Smooth muscle cell (in vitro differentiated cells): ENCODE measurements around the gene TMEM19. TPM values are rescaled to one million over a fixed set of nuclear protein-coding genes. Genes with fewer than 3 reads are reported as not detected.

ENCODE experiments used
- DNase-seq: peaks from one replicate; lab custom pipeline; 2025; ENCODE audit not compliant: unreplicated experiment; lab: John Stamatoyannopoulos, UW
- H2AFZ ChIP-seq: fragments of 200-600 bp; sonication (generic); 2 replicates; pipeline ENCODE4 v1.6.0; 2016; ENCODE audit warnings: antibody characterized with exemption, low read depth, mild to moderate bottlenecking
- H3F3A ChIP-seq: fragments of 200-600 bp; sonication (generic); 2 replicates; pipeline ENCODE4 v1.6.0; 2017; ENCODE audit warnings: antibody characterized with exemption, low read depth
- H3K27ac ChIP-seq: fragments of 200-600 bp; sonication (generic); 2 replicates; pipeline ENCODE4 v1.5.1; 2016; ENCODE audit warnings: low read depth, mild to moderate bottlenecking
- H3K27me3 ChIP-seq: fragments of 200-600 bp; sonication (generic); 2 replicates; pipeline ENCODE4 v1.6.1; 2016; ENCODE audit warnings: low read depth, mild to moderate bottlenecking
- H3K36me3 ChIP-seq: fragments of 200-600 bp; sonication (generic); 2 replicates; pipeline ENCODE4 v1.5.1; 2016; ENCODE audit warnings: low read depth
- H3K4me1 ChIP-seq: fragments of 200-600 bp; sonication (generic); 2 replicates; pipeline ENCODE4 v1.5.1; 2016; ENCODE audit warnings: low read depth
- H3K4me2 ChIP-seq: fragments of 200-600 bp; sonication (generic); 2 replicates; pipeline ENCODE4 v1.6.0; 2016; ENCODE audit warnings: mild to moderate bottlenecking
- H3K4me3 ChIP-seq: fragments of 200-600 bp; sonication (generic); 2 replicates; pipeline ENCODE4 v1.5.1; 2016; ENCODE audit warnings: mild to moderate bottlenecking
- H3K79me2 ChIP-seq: fragments of 200-600 bp; sonication (generic); 2 replicates; pipeline ENCODE4 v1.6.0; 2016; ENCODE audit warnings: low read depth, mild to moderate bottlenecking
- H3K9ac ChIP-seq: fragments of 200-600 bp; sonication (generic); 2 replicates; pipeline ENCODE4 v1.6.0; 2016; ENCODE audit warnings: low read depth
- H3K9me3 ChIP-seq: fragments of 200-600 bp; sonication (generic); replicated peaks from 2 replicates; pipeline ENCODE4 v1.5.1; 2016; ENCODE audit warnings: low read depth
- H4K20me1 ChIP-seq: fragments of 200-600 bp; sonication (generic); 2 replicates; pipeline ENCODE4 v1.6.0; 2016; ENCODE audit warnings: low read depth
- WGBS: methylation state at CpG from one replicate; pipeline ENCODE4 v1.1.7; 2016; ENCODE audit warnings: low lambda C conversion rate; 5-methylcytosine and 5-hydroxymethylcytosine counted together
- polyA plus RNA-seq: library from polyadenylated mRNA; unstranded; fragments of >200 nt; fragmentation: Nextera tagmentation; extraction: Ambion mirVana; gene quantifications from 2 replicates; pipeline ENCODE4 v1.2.1, GENCODE V29; 2016
- total RNA-seq: library from RNA; depleted of rRNA; stranded (reverse); fragments of >200 nt; gene quantifications from 2 replicates; pipeline ENCODE4 v1.2.3, GENCODE V29; 2014
- TF ChIP-seq, protein P1 (sequence below): fragments of 200-600 bp; sonication (generic); IDR thresholded peaks from 2 replicates; pipeline ENCODE4 v1.5.1; 2017; ENCODE audit warnings: borderline replicate concordance, mild to moderate bottlenecking, antibody characterized with exemption; ENCODE audit not compliant: insufficient read depth, poor library complexity, severe bottlenecking

TMEM19 gene
- total and polyA plus RNA-seq, 2 experiments from 2014 or later, result 8.3 to 19.6 TPM

DNA sequence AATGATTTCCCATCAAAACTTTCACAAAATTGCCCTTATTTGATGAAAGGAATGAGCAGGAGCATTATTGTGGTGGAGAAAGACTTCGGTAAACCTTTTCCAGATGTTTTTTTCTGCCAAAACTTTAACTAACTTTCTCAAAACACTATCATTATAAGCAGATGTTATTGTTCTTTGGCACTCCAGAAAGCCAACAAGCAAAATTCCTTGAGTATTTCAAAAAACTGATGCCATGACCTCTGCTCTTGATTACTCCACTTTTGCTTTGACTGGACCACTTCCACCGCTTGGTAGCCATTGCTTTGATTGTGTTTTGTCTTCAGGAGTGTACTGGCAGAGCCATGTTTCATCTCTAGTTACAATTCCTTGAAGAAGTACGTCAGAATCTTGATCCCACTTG lies 39.1 kb downstream of the TMEM19 start:
- no peak overlapping the region for H3K27ac ChIP-seq
- no peaks in the 10 kb centered on the region for H3K79me2 ChIP-seq
- 87% methylated on average over 3 of the region's 3 CpGs for WGBS
- H3K4me2 ChIP-seq, result no peak overlapping the region
- no peak overlapping the region for H3K4me3 ChIP-seq
- DNase-seq, result no peak
- H3K36me3 ChIP-seq, result no peaks in the 10 kb centered on the region
- TF ChIP-seq, protein P1, sequence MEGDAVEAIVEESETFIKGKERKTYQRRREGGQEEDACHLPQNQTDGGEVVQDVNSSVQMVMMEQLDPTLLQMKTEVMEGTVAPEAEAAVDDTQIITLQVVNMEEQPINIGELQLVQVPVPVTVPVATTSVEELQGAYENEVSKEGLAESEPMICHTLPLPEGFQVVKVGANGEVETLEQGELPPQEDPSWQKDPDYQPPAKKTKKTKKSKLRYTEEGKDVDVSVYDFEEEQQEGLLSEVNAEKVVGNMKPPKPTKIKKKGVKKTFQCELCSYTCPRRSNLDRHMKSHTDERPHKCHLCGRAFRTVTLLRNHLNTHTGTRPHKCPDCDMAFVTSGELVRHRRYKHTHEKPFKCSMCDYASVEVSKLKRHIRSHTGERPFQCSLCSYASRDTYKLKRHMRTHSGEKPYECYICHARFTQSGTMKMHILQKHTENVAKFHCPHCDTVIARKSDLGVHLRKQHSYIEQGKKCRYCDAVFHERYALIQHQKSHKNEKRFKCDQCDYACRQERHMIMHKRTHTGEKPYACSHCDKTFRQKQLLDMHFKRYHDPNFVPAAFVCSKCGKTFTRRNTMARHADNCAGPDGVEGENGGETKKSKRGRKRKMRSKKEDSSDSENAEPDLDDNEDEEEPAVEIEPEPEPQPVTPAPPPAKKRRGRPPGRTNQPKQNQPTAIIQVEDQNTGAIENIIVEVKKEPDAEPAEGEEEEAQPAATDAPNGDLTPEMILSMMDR, result no peak
- H3K9me3 ChIP-seq, result no peaks in the 10 kb centered on the region
- H3K4me1 ChIP-seq, result no peaks in the 10 kb centered on the region
- H3K9ac ChIP-seq, result no peak overlapping the region
- H2AFZ ChIP-seq, result no peak overlapping the region
- H3K27me3 ChIP-seq, result no peaks in the 10 kb centered on the region
- H3F3A ChIP-seq, result no peaks in the 10 kb centered on the region
- no peaks in the 10 kb centered on the region for H4K20me1 ChIP-seq

DNA sequence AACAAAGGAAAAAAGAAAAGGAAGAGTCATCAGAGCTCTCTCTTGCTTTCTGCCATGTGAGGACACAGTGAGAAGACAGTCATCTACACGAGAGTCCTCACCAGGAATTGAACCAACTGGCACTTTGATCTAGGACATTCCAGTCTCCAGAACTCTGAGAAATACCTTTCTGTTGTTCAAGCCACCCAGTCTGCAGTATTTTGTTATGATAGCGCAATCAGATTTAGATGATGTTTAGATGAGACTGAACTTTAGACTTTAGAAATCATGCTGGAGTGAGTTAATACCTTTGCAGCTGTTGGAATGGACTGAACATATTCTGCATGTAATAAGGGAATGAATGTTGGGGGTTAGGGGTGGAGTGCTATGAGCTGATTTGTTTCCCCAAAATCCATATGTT lies 40.7 kb downstream of the TMEM19 start:
- Histone ChIP-seq H4K20me1 (no peaks in the 10 kb centered on the region), H3K4me2 (no peak overlapping the region), H3K27ac (no peak overlapping the region), H3K9ac (no peak overlapping the region), H3K9me3 (no peaks in the 10 kb centered on the region), H3K79me2 (no peaks in the 10 kb centered on the region), H3F3A (no peaks in the 10 kb centered on the region), H2AFZ (no peak overlapping the region), H3K27me3 (no peaks in the 10 kb centered on the region), H3K4me3 (no peak overlapping the region), H3K4me1 (no peaks in the 10 kb centered on the region), H3K36me3 (no peaks in the 10 kb centered on the region)
- no peak for DNase-seq
- WGBS, result 90% methylated on average over 2 of the region's 2 CpGs
- TF ChIP-seq, protein P1, result no peak

DNA sequence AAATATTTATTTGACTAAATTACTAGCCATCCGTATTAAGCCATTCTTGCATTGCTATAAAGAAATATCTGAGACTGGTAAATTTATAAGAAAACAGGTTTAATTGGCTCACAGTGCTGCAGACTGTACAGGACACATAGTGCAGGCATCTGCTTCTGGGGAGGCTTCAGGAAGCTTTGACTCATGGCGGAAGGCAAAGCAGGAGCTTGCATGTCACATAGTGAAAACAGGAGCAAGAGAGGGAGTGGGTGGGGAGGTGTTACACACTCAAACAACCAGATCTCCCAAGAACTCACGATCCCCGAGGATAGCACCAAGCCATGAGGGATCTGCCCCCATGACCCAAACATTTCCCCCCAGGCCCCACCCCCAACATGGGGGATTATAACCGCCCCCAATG lies 42.1 kb downstream of the TMEM19 start:
- Histone ChIP-seq H3K9ac (no peak overlapping the region), H3K4me2 (no peak overlapping the region), H3K79me2 (no peaks in the 10 kb centered on the region), H3K4me3 (no peak overlapping the region), H3K4me1 (no peaks in the 10 kb centered on the region), H3F3A (no peaks in the 10 kb centered on the region), H3K9me3 (no peaks in the 10 kb centered on the region), H3K36me3 (no peaks in the 10 kb centered on the region), H3K27ac (no peak overlapping the region), H2AFZ (no peak overlapping the region), H3K27me3 (no peaks in the 10 kb centered on the region), H4K20me1 (no peaks in the 10 kb centered on the region)
- TF ChIP-seq, protein P1, result no peak
- DNase-seq, result no peak
- 72% methylated on average over 5 of the region's 5 CpGs for WGBS

DNA sequence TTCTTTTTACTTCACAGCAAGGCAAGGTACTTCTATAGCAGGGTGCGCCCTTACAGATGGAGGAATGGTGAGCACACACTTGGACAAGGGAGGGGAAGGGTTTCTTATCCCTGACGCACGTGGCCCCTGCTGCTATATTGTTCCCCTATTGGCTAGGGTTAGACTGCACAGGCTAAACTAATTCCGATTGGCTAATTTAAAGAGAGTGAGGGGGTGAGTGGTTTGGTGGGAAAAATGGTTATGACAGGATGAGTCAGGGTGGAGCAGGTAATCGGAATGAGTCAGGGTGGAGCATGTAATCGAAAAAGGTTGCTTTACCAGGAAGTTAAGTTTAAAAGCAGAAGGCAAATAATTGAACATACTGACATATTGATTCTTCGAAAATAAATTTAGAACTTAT lies 45.1 kb downstream of the TMEM19 start:
- Histone ChIP-seq H3K36me3 (no peaks in the 10 kb centered on the region), H3K4me3 (no peak overlapping the region), H4K20me1 (no peaks in the 10 kb centered on the region), H3F3A (no peaks in the 10 kb centered on the region), H2AFZ (peak overlapping the region; percentile 29), H3K4me2 (no peak overlapping the region), H3K27ac (peak overlapping the region; percentile 74), H3K9ac (no peak overlapping the region), H3K9me3 (no peaks in the 10 kb centered on the region), H3K79me2 (no peaks in the 10 kb centered on the region), H3K4me1 (no peaks in the 10 kb centered on the region), H3K27me3 (no peaks in the 10 kb centered on the region)
- DNase-seq, result no peak
- TF ChIP-seq, protein P1, result no peak
- WGBS, result 90% methylated on average over 7 of the region's 7 CpGs
